HPDE6-E6E7 (cell line): ENCODE measurements around the gene ZSWIM6.

ENCODE experiments used
- DNase-seq: peaks from one replicate; pipeline ENCODE4 v3.0.0; 2011; ENCODE audit warnings: missing footprints; ENCODE audit errors: extremely low spot score

Gene ZSWIM6

DNA sequence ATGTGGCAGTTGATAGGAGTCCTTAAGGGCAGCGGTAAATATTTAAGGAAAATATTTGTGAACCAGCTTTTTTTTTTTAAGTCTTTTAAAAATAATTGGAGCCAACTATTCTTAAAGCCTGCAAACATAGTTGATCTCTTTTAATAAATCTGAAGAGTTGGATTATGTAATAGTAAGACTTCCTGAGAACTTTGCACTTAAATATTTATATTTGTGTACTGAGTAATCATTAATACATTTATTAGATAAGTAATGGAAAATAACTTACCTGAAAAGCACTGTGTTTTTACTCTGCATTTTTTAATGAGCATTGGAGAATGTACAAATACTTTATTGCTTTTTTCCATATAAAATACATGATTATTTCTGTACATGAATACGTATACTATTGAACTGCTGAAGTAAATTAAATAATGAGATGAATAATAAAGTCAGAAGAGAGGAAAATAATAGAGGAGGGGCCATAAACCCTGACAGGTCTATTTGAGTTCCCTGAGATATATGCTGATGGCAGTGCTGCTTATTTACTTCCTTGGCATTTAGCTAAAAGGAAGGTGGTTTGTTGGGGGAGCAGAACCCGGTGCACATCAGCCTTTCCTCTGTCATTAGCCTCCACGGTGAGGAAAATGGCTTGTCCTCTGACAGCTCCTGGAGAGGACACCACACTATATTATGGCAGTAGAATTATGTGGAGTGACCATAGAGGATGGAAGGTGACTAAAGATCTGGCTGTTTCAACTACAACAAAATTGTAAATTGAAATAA lies 148.0 kb downstream of the ZSWIM6 start:
- DNase-seq, result no peak

- no peak for DNase-seq
Observed at GRCh38 chr5:61482980-61483379, 150.9 kb downstream of the ZSWIM6 start.

GRCh38 chr5:61486476-61486875 lies 154.4 kb downstream of the ZSWIM6 start:
- no peak for DNase-seq

- DNase-seq, result no peak
Observed at GRCh38 chr5:61489574-61489973, 157.5 kb downstream of the ZSWIM6 start.

- DNase-seq, result no peak
Observed at GRCh38 chr5:61491861-61492260, 159.8 kb downstream of the ZSWIM6 start.

GRCh38 chr5:61493973-61494372 lies 161.9 kb downstream of the ZSWIM6 start:
- no peak for DNase-seq

DNA sequence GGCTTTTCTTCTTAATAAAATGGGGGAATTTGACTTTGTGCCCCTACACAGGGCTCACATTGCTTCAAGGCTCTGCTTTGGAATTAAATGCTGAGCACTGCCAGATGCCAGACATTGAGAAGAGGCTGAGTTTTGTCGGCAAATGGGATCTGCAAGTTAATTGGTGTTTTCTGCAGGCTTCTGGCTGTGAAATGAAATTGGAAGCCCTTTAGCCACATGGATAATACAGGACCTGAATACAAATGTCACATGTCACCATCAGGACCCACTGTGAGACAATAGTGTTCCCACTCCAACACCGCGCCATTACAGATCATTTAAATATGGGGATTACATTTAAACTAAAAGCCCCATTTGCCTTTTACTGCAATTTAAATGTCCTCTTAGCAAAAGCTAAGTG lies 164.4 kb downstream of the ZSWIM6 start:
- no peak for DNase-seq

- DNase-seq, result no peak
Observed at GRCh38 chr5:61496860-61497259, 164.8 kb downstream of the ZSWIM6 start.

DNA sequence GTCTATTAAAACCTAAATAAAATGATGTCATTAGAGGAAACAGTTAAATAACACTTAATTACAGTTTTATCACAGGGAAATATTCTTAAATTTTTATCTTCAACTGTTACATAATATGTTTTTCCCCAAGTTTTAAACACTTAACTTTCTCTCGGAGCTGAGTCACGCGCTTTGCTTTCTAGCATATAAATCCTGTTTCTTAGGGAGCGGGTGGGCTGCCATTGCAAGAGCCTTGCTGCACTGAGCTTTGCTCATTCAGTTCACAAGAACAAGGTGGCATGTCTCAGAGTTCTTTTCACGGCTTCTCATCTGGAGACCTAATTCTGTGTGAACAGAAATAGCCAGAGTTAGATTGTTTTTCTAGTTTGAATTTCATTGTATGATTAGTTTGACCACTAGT lies 166.1 kb downstream of the ZSWIM6 start:
- no peak for DNase-seq

GRCh38 chr5:61501971-61502370 lies 169.9 kb downstream of the ZSWIM6 start:
- DNase-seq, result no peak

DNA sequence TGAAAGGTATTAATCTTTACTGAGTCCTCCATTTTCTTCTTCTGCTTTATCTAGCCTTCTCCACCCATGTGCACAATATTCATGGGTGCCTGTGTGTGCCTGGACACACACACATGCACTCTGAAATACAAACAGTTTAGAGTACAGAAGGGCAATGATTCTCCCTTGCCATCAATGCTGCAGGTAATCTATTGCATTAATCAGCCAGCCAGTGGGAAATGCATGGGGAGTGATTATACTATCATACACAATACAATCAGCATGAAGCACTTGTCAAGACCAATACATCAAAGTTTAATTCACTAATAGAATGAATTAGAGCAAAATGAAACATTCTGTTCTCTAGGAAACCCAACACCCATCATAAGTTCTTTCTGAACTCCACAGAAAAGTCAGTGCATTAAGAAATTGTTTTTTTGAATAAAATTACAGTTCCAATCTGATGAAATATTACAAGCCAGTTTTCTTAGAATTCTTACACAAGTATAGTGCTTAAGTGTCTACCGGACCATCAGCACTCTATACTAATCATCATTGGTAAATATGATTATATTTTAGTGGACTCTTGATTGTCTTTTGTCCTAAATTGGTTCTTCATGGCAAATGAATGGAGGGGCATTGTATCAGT lies 172.2 kb downstream of the ZSWIM6 start:
- no peak for DNase-seq

DNA sequence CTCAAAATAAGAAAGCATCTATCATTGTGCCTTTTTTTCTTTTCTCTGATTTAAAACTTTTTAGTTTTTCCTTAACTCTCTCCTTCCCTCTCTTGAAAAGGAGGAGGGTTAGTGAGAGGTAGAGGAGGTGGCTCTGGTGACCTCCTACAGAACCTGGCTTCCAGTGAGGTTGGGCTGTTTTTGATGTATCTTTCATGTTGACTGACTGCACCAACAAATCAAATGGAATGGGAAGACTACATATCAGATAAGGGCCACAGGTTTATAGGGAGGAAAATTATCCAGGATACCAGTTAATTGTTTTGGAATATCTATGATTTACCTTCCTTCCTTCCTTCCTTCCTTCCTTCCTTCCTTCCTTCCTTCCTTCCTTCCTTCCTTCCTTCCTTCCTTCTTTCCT lies 173.2 kb downstream of the ZSWIM6 start:
- no peak for DNase-seq

DNA sequence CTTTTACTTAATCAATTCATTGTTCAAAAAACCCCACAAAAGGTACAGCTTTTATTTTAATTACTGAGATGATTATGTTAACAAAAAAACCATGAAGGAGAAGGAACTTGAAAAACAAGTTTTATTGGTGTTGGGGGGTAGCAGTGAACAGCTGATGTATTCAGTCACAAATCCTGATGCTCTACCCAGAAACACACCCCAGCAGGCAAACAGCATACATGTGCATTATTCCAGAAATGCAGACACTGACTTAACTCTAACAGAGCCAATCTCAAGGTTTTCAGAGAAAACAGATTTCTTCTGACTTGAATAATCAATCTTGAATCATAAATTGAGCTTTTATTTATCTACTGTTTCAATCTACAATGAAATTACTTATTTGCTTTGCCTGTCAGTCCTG lies 175.2 kb downstream of the ZSWIM6 start:
- DNase-seq, result no peak

DNA sequence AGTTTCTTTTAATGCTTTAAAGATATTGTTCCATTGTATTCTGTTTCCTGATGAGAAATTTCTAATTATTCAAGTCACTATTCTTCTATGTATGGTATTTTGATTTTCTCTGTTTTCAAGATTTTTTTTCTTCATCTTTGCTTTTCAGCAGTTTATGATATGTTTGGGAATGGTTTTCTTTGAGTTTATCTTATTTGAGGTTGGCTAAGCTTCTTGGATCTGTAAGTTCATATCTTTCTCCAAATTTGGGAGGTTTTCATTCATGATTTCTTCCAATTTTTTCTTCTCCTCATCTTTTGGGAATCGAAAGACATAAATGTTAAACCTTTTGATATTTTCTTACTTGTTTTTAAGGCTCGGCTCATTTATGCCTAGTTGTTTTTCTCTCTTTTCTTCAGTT lies 184.9 kb downstream of the ZSWIM6 start:
- DNase-seq, result no peak

GRCh38 chr5:61519728-61520277 lies 187.7 kb downstream of the ZSWIM6 start:
- DNase-seq, result no peak

DNA sequence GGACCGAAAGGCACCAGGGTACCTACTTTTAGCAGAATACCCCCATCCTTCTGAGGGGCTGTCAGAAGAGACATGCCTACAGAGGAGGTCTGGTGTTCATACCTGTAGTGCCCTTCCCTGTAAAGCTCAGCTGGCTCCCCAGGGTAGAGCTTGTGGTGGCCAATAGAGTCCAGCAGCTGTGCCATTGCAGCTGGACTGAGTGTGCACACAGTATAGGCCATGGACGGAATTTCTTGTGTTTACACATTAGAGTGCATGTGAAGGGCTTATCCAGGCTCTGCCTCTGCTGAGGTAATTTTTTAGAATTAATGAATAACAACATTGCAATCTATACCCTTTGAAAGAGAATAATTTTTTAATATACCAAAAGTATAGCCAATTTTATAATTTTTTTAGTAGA lies 191.0 kb downstream of the ZSWIM6 start:
- DNase-seq, result no peak

GRCh38 chr5:61523997-61524396 lies 191.9 kb downstream of the ZSWIM6 start:
- DNase-seq, result no peak

DNA sequence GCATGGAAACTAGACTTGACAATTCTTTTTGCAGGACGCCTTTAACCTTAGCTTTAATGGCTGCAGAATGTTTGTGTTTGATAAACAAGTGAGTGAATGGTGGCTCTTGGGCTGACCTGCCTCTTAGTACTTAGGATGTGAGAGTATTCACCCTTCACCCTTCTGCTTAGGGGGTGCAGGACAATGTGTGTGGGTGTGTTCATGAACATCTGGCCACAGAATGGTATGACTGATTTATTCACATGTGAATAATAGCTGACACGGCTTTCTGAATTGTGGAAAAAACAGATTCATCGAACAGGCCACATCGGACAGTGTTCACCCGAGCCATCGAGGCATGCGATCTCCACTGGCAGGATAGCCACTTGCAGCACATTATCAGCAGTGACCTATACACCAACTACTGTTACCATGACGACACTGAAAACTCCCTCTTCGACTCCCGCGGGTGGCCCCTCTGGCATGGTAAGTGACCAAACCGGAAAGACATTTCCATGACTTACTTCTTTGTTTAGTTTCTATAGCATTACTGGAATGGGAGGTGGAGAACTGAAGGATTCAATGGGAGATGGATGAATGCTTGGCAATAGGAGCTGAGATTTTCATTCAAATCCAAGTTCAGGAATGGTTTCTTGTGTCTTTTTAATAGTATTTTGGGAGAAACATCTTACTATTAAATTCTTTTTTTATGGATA lies 193.6 kb downstream of the ZSWIM6 start:
- no peak for DNase-seq

DNA sequence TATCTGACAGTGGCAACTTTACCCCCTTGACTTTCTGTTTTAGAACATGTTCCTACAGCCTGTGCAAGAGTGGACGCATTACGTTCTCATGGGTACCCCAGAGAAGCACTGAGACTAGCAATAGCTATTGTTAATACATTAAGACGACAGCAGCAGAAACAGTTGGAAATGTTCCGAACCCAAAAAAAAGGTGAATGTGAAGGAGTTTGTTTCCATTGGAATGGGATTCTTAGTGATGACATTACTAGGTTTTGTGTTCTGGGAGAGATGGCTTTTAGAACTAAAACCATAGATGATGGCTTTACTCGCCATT lies 194.1 kb downstream of the ZSWIM6 start:
- no peak for DNase-seq

- no peak for DNase-seq
Observed at GRCh38 chr5:61532983-61533382, 200.9 kb downstream of the ZSWIM6 start.

- DNase-seq, result no peak
Observed at GRCh38 chr5:61534481-61535267, 202.6 kb downstream of the ZSWIM6 start.

GRCh38 chr5:61535828-61536227 lies 203.8 kb downstream of the ZSWIM6 start:
- DNase-seq, result no peak
